Liver (tissue), 3 donors: ENCODE data around the gene FAM78A.

ENCODE experiments used
- ATF3 ChIP-seq: IDR thresholded peaks from 2 replicates; pipeline ENCODE4 v1.6.1; 2016; ENCODE audit warnings: antibody characterized with exemption
- HNF4A ChIP-seq, 2 donors: conservative IDR thresholded peaks; 2 replicates each; pipeline ENCODE4 v1.6.1; 2016; ENCODE audit warnings: antibody characterized with exemption in 2 of 2, mild to moderate bottlenecking in 2 of 2
- RAD21 ChIP-seq, 2 donors: IDR thresholded peaks; 2 replicates each; pipeline ENCODE4 v1.6.1; 2016; ENCODE audit warnings: antibody characterized with exemption in 2 of 2, mild to moderate bottlenecking in 2 of 2
- TF ChIP-seq, protein P1 (sequence below): fragments of 150-350 bp; IDR thresholded peaks from 2 replicates; pipeline ENCODE4 v1.5.1; 2017; ENCODE audit warnings: improper control_type of control experiment, low read depth, low read length; ENCODE audit not compliant: missing input control
- TF ChIP-seq, protein P2 (sequence below): IDR thresholded peaks from 2 replicates; pipeline ENCODE4 v1.6.1; 2016; ENCODE audit warnings: antibody characterized with exemption, mild to moderate bottlenecking
- donor health status: healthy.
- donor health status: healthy.

- TF ChIP-seq, protein P1, sequence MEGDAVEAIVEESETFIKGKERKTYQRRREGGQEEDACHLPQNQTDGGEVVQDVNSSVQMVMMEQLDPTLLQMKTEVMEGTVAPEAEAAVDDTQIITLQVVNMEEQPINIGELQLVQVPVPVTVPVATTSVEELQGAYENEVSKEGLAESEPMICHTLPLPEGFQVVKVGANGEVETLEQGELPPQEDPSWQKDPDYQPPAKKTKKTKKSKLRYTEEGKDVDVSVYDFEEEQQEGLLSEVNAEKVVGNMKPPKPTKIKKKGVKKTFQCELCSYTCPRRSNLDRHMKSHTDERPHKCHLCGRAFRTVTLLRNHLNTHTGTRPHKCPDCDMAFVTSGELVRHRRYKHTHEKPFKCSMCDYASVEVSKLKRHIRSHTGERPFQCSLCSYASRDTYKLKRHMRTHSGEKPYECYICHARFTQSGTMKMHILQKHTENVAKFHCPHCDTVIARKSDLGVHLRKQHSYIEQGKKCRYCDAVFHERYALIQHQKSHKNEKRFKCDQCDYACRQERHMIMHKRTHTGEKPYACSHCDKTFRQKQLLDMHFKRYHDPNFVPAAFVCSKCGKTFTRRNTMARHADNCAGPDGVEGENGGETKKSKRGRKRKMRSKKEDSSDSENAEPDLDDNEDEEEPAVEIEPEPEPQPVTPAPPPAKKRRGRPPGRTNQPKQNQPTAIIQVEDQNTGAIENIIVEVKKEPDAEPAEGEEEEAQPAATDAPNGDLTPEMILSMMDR: no peak
- TF ChIP-seq RAD21 (IDR thresholded peaks at IDR 0.05): no peak
- TF ChIP-seq, protein P2, sequence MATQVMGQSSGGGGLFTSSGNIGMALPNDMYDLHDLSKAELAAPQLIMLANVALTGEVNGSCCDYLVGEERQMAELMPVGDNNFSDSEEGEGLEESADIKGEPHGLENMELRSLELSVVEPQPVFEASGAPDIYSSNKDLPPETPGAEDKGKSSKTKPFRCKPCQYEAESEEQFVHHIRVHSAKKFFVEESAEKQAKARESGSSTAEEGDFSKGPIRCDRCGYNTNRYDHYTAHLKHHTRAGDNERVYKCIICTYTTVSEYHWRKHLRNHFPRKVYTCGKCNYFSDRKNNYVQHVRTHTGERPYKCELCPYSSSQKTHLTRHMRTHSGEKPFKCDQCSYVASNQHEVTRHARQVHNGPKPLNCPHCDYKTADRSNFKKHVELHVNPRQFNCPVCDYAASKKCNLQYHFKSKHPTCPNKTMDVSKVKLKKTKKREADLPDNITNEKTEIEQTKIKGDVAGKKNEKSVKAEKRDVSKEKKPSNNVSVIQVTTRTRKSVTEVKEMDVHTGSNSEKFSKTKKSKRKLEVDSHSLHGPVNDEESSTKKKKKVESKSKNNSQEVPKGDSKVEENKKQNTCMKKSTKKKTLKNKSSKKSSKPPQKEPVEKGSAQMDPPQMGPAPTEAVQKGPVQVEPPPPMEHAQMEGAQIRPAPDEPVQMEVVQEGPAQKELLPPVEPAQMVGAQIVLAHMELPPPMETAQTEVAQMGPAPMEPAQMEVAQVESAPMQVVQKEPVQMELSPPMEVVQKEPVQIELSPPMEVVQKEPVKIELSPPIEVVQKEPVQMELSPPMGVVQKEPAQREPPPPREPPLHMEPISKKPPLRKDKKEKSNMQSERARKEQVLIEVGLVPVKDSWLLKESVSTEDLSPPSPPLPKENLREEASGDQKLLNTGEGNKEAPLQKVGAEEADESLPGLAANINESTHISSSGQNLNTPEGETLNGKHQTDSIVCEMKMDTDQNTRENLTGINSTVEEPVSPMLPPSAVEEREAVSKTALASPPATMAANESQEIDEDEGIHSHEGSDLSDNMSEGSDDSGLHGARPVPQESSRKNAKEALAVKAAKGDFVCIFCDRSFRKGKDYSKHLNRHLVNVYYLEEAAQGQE: no peak
- TF ChIP-seq HNF4A (conservative IDR thresholded peaks at IDR 0.05): no peak
- no peak for TF ChIP-seq ATF3
Observed at GRCh38 chr9:131272212-131272611, 4.1 kb downstream of the FAM78A start.
